ENCODE results near the gene CPLX3. TPM values are rescaled to one million over a fixed set of nuclear protein-coding genes. Genes with fewer than 3 reads are reported as not detected.

Gene CPLX3
- total RNA-seq, 1 donor from 2014 or later: not detected

- no peak for DNase-seq (ENCODE audit: low read depth)
- TF ChIP-seq CTCF (IDR thresholded peaks at IDR 0.05; ENCODE audit: insufficient read depth, low read length, poor library complexity, severe bottlenecking): no peak
- Histone ChIP-seq H3K27me3 (ENCODE audit: control insufficient read depth, insufficient read depth, low read length) (no peaks in the 10 kb centered on the region), H3K36me3 (ENCODE audit: control insufficient read depth, insufficient read depth, low read length) (no peaks in the 10 kb centered on the region), H3K4me3 (ENCODE audit: low read depth, low read length) (no peak overlapping the region)
Observed at GRCh38 chr15:74868059-74868458, 41.6 kb downstream of the CPLX3 start.

DNA sequence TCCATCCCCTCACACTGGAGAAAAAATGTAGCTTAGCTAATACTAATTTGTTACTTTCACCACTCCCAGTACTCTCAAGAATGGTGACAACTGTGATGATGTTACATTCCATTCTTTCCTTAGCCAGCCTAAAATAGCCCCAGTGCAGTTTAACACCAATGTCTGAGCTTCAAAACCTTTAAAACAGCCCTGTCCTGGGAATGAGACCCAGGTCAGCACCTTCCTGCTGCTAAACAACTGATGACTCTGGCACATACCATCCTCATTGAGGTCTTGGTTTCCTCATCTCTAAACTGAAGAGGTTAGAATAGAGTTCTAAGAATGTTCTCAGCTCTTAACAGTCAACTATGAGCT, 42.9 kb downstream of the CPLX3 start:
- H3K27me3 ChIP-seq (ENCODE audit: control insufficient read depth, insufficient read depth, low read length): no peaks in the 10 kb centered on the region
- no peak for TF ChIP-seq CTCF (IDR thresholded peaks at IDR 0.05; ENCODE audit: insufficient read depth, low read length, poor library complexity, severe bottlenecking)
- no peaks in the 10 kb centered on the region for H3K36me3 ChIP-seq (ENCODE audit: control insufficient read depth, insufficient read depth, low read length)
- H3K4me3 ChIP-seq (ENCODE audit: low read depth, low read length): no peak overlapping the region
- no peak for DNase-seq (ENCODE audit: low read depth)

DNA sequence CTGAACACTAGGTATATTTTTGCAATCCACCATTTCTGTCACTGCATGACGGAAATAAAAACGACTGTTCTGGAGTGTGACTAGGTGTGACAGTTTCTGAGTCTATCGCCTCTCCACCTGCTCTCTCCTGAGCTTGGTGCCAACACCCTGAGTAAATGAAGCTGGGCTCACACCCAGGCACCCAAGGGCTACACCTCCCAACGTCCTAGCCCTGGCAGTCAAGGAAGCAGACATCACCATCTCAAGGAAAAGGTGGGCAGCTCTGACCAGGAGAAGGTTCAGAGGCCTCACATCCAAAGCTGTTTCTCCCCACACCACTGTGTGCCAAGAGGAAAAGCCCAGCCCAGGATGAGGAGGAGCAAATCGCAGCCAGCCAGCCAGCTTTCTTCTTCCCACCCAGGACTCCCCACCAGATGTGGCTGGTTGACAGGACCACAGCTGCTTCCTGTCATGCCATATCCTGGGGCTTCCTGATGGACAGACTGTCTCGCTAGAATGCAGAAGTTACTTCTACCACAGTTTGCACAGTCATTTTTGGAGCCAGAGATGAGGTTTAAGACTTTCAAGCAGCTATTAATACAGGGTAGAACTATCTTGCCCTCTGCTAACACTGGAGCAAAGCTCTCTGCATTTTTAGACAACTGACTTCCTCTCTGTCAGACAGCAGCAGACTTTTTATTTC, 43.4 kb downstream of the CPLX3 start:
- H3K36me3 ChIP-seq (ENCODE audit: control insufficient read depth, insufficient read depth, low read length): no peaks in the 10 kb centered on the region
- H3K27me3 ChIP-seq (ENCODE audit: control insufficient read depth, insufficient read depth, low read length): no peaks in the 10 kb centered on the region
- H3K4me3 ChIP-seq (ENCODE audit: low read depth, low read length): no peak overlapping the region
- no peak for DNase-seq (ENCODE audit: low read depth)
- TF ChIP-seq CTCF (IDR thresholded peaks at IDR 0.05; ENCODE audit: insufficient read depth, low read length, poor library complexity, severe bottlenecking): no peak

- no peaks in the 10 kb centered on the region for H3K36me3 ChIP-seq (ENCODE audit: control insufficient read depth, insufficient read depth, low read length)
- TF ChIP-seq CTCF (IDR thresholded peaks at IDR 0.05; ENCODE audit: insufficient read depth, low read length, poor library complexity, severe bottlenecking): no peak
- no peak for DNase-seq (ENCODE audit: low read depth)
- no peaks in the 10 kb centered on the region for H3K27me3 ChIP-seq (ENCODE audit: control insufficient read depth, insufficient read depth, low read length)
- H3K4me3 ChIP-seq (ENCODE audit: low read depth, low read length): no peak overlapping the region
Observed at GRCh38 chr15:74870436-74871215, 44.2 kb downstream of the CPLX3 start.

DNA sequence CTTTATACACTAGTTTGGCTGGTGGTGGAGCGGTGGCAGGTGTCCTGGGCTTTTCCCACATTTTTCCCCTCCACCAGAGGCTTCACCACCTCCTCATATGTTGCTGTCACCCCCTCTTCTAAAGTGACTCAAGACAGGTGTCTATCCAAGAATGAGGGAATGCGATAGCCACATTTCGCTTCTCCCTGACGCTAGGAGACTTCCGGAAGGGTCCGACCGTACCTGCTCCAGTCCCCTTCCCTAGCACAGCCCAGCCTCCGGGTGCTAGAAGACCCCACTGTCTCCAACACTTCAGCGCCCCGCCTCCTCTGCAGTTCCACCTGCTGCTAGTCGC, 46.2 kb downstream of the CPLX3 start:
- TF ChIP-seq CTCF (IDR thresholded peaks at IDR 0.05; ENCODE audit: insufficient read depth, low read length, poor library complexity, severe bottlenecking): no peak
- Histone ChIP-seq H3K4me3 (ENCODE audit: low read depth, low read length) (peak overlapping the region; percentile 88), H3K27me3 (ENCODE audit: control insufficient read depth, insufficient read depth, low read length) (no peaks in the 10 kb centered on the region), H3K36me3 (ENCODE audit: control insufficient read depth, insufficient read depth, low read length) (no peaks in the 10 kb centered on the region)
- no peak for DNase-seq (ENCODE audit: low read depth)

Measured in kidney epithelial cell (primary cell).